Breast epithelium (tissue), 4 donors: ENCODE data around the gene MARK3. TPM values are rescaled to one million over a fixed set of nuclear protein-coding genes. Genes with fewer than 3 reads are reported as not detected.
A peak's percentile ranks its signal among the peaks of the same experiment; 100 is the strongest.

Source experiments
- DNase-seq, 2 donors: peaks; one replicate each; pipeline ENCODE4 v3.0.0-alpha.2; 2019; ENCODE audit warnings: low spot score in 2 of 2
- H3K27ac ChIP-seq, 2 donors: fragments of 200-600 bp; sonication (generic) in 1 of 2; one replicate each; pipeline ENCODE4 v1.5.1; 2016 to 2019; ENCODE audit warnings: mild to moderate bottlenecking in 1 of 2
- H3K27me3 ChIP-seq, 2 donors: fragments of 200-600 bp; sonication (generic) in 1 of 2; one replicate each; pipeline versions ENCODE4 v1.5.1 to v1.6.0; 2017 to 2019; ENCODE audit warnings: control low read depth in 1 of 2, mild to moderate bottlenecking in 1 of 2
- H3K36me3 ChIP-seq: fragments of 200-600 bp; one replicate; pipeline ENCODE4 v1.5.1; 2019
- H3K4me1 ChIP-seq, 2 donors: fragments of 200-600 bp; sonication (generic); one replicate each; pipeline ENCODE4 v1.5.1; 2016 to 2019; ENCODE audit warnings: control low read depth in 1 of 2
- H3K4me3 ChIP-seq, 3 donors: fragments of 200-600 bp; sonication (generic); 1 replicate in 2 of 3; 2 replicates in 1 of 3; pipeline ENCODE4 v1.5.1; 2016 to 2019; ENCODE audit warnings: mild to moderate bottlenecking in 3 of 3, moderate library complexity in 2 of 3
- H3K9me3 ChIP-seq, 2 donors: fragments of 200-600 bp; sonication (generic) in 1 of 2; one replicate each; pipeline ENCODE4 v1.5.1; 2016 to 2019; ENCODE audit warnings: control low read depth in 1 of 2
- CTCF ChIP-seq, 3 donors: fragments of 450-650 bp; IDR thresholded peaks; one replicate each; pipeline ENCODE4 v1.5.1; 2016 to 2017; ENCODE audit warnings: antibody characterized with exemption in 3 of 3, mild to moderate bottlenecking in 3 of 3, moderate library complexity in 3 of 3
- POLR2A ChIP-seq: fragments of 450-650 bp; IDR thresholded peaks from one replicate; pipeline ENCODE4 v1.6.1; 2016; ENCODE audit warnings: antibody characterized with exemption, mild to moderate bottlenecking, moderate library complexity
- POLR2AphosphoS5 ChIP-seq, 3 donors: sonication (generic); formaldehyde crosslinking; IDR thresholded peaks; one replicate each; pipeline ENCODE4 v1.6.1; 2017; ENCODE audit warnings: antibody characterized with exemption in 3 of 3
- intact Hi-C: fragments of 100-400 bp; cut with DNase I; formaldehyde crosslinking; loops from one replicate; pipeline ENCODE4 v1.15.1; 2023; ENCODE audit warnings: low total_unique reads
- total RNA-seq, 3 donors: library from RNA; depleted of rRNA; stranded (reverse); fragments of >200 nt; gene quantifications; one replicate each; pipeline ENCODE4 v1.1.0, GENCODE V29; 2016

The MARK3 gene
- total RNA-seq, 3 donors from 2014 or later = 70.2 to 107 (median 87.5) TPM

GRCh38 chr14:103401223-103402214, 16.3 kb downstream of the MARK3 start:
- Histone ChIP-seq H3K27me3 (no peaks in the 10 kb centered on the region), H3K4me1 (no peaks in the 10 kb centered on the region), H3K27ac (peak overlapping the region; percentile 2 to 12), H3K36me3 (no peaks in the 10 kb centered on the region), H3K4me3 (no peak overlapping the region), H3K9me3 (no peaks in the 10 kb centered on the region)
- intact Hi-C loops = no loop called here
- TF ChIP-seq POLR2AphosphoS5 (IDR thresholded peaks at IDR 0.05) (no peak), POLR2A (no peak), CTCF (IDR thresholded peaks at IDR 0.05) (no peak)
- no peak for DNase-seq

- no peaks in the 10 kb centered on the region for H3K4me1 ChIP-seq
- intact Hi-C loops = no loop called here
These were observed 17.5 kb downstream of the MARK3 start for GRCh38 chr14:103402695-103403094.

DNA sequence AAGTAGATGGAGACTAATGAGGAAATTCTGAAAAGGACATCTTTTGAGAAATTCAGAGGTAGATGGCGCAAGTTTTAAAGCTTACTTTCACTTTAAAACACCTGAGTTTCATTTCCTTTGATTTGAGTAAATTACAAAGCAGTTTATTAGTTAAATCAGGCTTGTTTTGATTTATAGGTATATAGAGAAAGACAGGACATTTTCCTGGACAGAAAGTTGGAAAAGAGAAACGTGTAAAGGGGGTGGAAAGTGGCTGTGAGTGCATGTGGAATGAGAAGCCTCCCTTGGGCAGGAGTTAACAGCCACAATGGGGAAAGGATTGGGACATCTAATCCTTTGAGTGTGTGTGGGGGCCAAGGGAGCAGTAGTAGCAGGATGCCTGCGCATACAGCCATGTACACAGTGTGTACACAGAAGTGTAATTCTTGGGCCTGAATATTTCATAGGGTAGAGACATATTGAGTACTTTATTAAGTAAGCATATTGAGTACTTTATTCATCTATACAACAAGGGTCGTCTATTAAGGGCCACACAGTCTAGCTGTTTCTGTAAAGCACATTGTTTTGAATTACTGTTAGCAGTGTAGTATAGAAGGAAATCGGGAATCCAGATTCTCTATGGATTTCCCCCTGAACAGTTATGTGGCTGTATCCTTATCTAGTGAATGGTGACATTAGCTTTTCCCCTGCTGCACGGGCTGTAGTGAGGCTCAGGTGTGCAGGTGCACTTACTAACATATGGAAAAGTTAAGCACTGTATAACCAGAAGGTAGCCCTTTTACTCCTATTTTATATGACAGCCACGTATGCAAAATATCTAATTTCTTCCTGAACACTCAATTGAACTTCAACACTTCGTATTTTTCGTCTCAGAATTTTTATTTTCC, 19.1 kb downstream of the MARK3 start:
- no peak for DNase-seq
- H3K27me3 ChIP-seq = no peaks in the 10 kb centered on the region
- no peaks in the 10 kb centered on the region for H3K4me1 ChIP-seq
- intact Hi-C loops = no loop called here
- H3K27ac ChIP-seq = no peak overlapping the region
- H3K36me3 ChIP-seq = no peaks in the 10 kb centered on the region
- H3K9me3 ChIP-seq = no peaks in the 10 kb centered on the region
- TF ChIP-seq POLR2A = no peak
- no peak for TF ChIP-seq POLR2AphosphoS5 (IDR thresholded peaks at IDR 0.05)
- TF ChIP-seq CTCF (IDR thresholded peaks at IDR 0.05) = no peak
- peak overlapping the region in 1 of 3 donors; percentile 7 for H3K4me3 ChIP-seq

More at GRCh38 chr14:103402695-103403094, 17.5 kb downstream of the MARK3 start:
- TF ChIP-seq POLR2A = no peak
- TF ChIP-seq CTCF (IDR thresholded peaks at IDR 0.05) = no peak
- no peak for TF ChIP-seq POLR2AphosphoS5 (IDR thresholded peaks at IDR 0.05)
- Histone ChIP-seq H3K27ac (no peak overlapping the region), H3K4me3 (no peak overlapping the region), H3K36me3 (no peaks in the 10 kb centered on the region), H3K9me3 (no peaks in the 10 kb centered on the region), H3K27me3 (no peaks in the 10 kb centered on the region)
- no peak for DNase-seq

GRCh38 chr14:103404920-103405319, 19.7 kb downstream of the MARK3 start:
- H3K4me3 ChIP-seq = no peak overlapping the region
- TF ChIP-seq POLR2AphosphoS5 (IDR thresholded peaks at IDR 0.05) = no peak
- no peak for TF ChIP-seq CTCF (IDR thresholded peaks at IDR 0.05)
- TF ChIP-seq POLR2A = no peak
- H3K4me1 ChIP-seq = no peaks in the 10 kb centered on the region
- H3K36me3 ChIP-seq = no peaks in the 10 kb centered on the region
- intact Hi-C loops = no loop called here
- no peaks in the 10 kb centered on the region for H3K27me3 ChIP-seq
- DNase-seq = no peak
- no peaks in the 10 kb centered on the region for H3K9me3 ChIP-seq
- no peak overlapping the region for H3K27ac ChIP-seq
